HEK293 (cell line): ENCODE results near the gene WRAP73.

Experiments
- CTCF ChIA-PET: fragments of 350-600 bp; formaldehyde crosslinking; extraction: SDS; loops from one replicate; lab custom pipeline; 2021; ENCODE audit warnings: antibody characterized with exemption; lab: Yijun Ruan, JAX
- POLR2A ChIA-PET: fragments of 300-600 bp; formaldehyde crosslinking; extraction: SDS; loops from one replicate; lab custom pipeline; 2020; ENCODE audit warnings: antibody characterized with exemption, inconsistent platforms; lab: Yijun Ruan, JAX
- H3K27ac ChIP-seq: fragments of 200-500 bp; sonication (Bioruptor generic); 2 replicates; pipeline ENCODE4 v1.5.1; 2014; ENCODE audit warnings: low read depth, low read length, control low read depth, inconsistent platforms; ENCODE audit errors: extremely low read depth
- H3K36me3 ChIP-seq, 2 experiments: fragments of 200-500 bp in 1 of 2; sonication (Bioruptor generic) in 1 of 2; 1 replicate in 1 of 2; 2 replicates in 1 of 2; pipeline ENCODE4 v1.5.1; 2014 to 2017; ENCODE audit warnings: inconsistent platforms in 2 of 2, low read length in 2 of 2; ENCODE audit not compliant: control insufficient read depth in 2 of 2, insufficient read depth in 1 of 2
- H3K4me1 ChIP-seq: fragments of 200-500 bp; sonication (Bioruptor generic); 2 replicates; pipeline ENCODE4 v1.5.1; 2014; ENCODE audit warnings: mild to moderate bottlenecking, low read length, inconsistent platforms; ENCODE audit not compliant: control insufficient read depth, insufficient read depth
- H3K4me3 ChIP-seq: 2 replicates; pipeline ENCODE4 v1.5.1; 2011; ENCODE audit warnings: low read depth, mild to moderate bottlenecking, control low read depth, low read length, moderate library complexity
- H3K9me3 ChIP-seq: fragments of 200-500 bp; sonication (Bioruptor generic); 2 replicates; pipeline ENCODE4 v1.5.1; 2014; ENCODE audit warnings: low read depth, low read length, inconsistent platforms; ENCODE audit not compliant: control insufficient read depth, insufficient read depth
- GFI1B ChIP-seq: fragments of 450-650 bp; formaldehyde crosslinking; IDR thresholded peaks from 2 replicates; pipeline ENCODE4 v1.5.1; 2016; ENCODE audit warnings: missing biosample characterization, missing genetic modification characterization
- GLIS1 ChIP-seq: fragments of 450-650 bp; formaldehyde crosslinking; IDR thresholded peaks from 2 replicates; pipeline ENCODE4 v1.5.1; 2016; ENCODE audit warnings: missing biosample characterization, missing genetic modification characterization
- HOXC10 ChIP-seq: sonication (generic); formaldehyde crosslinking; IDR thresholded peaks from 2 replicates; pipeline ENCODE4 v1.8.1; 2023; ENCODE audit warnings: mild to moderate bottlenecking, missing genetic modification reagents
- SETDB1 ChIP-seq: IDR thresholded peaks from one replicate; pipeline ENCODE4 v1.6.1; 2017; ENCODE audit warnings: mild to moderate bottlenecking, low read length, moderate library complexity, mixed read lengths; ENCODE audit not compliant: insufficient read length
- SP2 ChIP-seq: fragments of 450-650 bp; formaldehyde crosslinking; IDR thresholded peaks from 2 replicates; pipeline ENCODE4 v1.5.1; 2016; ENCODE audit warnings: missing biosample characterization, missing genetic modification characterization
- ZBTB44 ChIP-seq: fragments of 450-650 bp; IDR thresholded peaks from 2 replicates; pipeline ENCODE4 v1.5.1; 2018; ENCODE audit warnings: missing biosample characterization, mild to moderate bottlenecking, missing genetic modification characterization
- ZBTB8A ChIP-seq: fragments of 450-650 bp; formaldehyde crosslinking; IDR thresholded peaks from 2 replicates; pipeline ENCODE4 v1.5.1; 2016; ENCODE audit warnings: missing biosample characterization, missing genetic modification characterization
- ZNF112 ChIP-seq: fragments of 450-650 bp; formaldehyde crosslinking; IDR thresholded peaks from 2 replicates; pipeline ENCODE4 v1.5.0; 2017; ENCODE audit warnings: missing biosample characterization, missing genetic modification characterization
- ZNF155 ChIP-seq: fragments of 450-650 bp; formaldehyde crosslinking; IDR thresholded peaks from 2 replicates; pipeline ENCODE4 v1.5.1; 2016; ENCODE audit warnings: missing biosample characterization, missing genetic modification characterization
- ZNF157 ChIP-seq: fragments of 450-650 bp; formaldehyde crosslinking; IDR thresholded peaks from 2 replicates; pipeline ENCODE4 v1.5.1; 2016; ENCODE audit warnings: missing biosample characterization, missing genetic modification characterization
- ZNF16 ChIP-seq: fragments of 450-650 bp; formaldehyde crosslinking; IDR thresholded peaks from 2 replicates; pipeline ENCODE4 v1.5.1; 2016; ENCODE audit warnings: low read depth, missing biosample characterization, missing genetic modification characterization
- ZNF416 ChIP-seq: fragments of 450-650 bp; formaldehyde crosslinking; IDR thresholded peaks from 2 replicates; pipeline ENCODE4 v1.5.1; 2016; ENCODE audit warnings: missing biosample characterization, missing genetic modification characterization
- ZNF548 ChIP-seq: fragments of 450-650 bp; formaldehyde crosslinking; IDR thresholded peaks from 2 replicates; pipeline ENCODE4 v1.5.1; 2016; ENCODE audit warnings: missing biosample characterization, missing genetic modification characterization
- ZNF624 ChIP-seq: fragments of 450-650 bp; formaldehyde crosslinking; IDR thresholded peaks from 2 replicates; pipeline ENCODE4 v1.5.1; 2017; ENCODE audit warnings: missing biosample characterization, missing genetic modification characterization
- ZNF629 ChIP-seq: fragments of 450-650 bp; formaldehyde crosslinking; IDR thresholded peaks from 2 replicates; pipeline ENCODE4 v1.5.1; 2017; ENCODE audit warnings: missing biosample characterization, missing genetic modification characterization
- TF ChIP-seq, protein P1 (sequence below): fragments of 450-650 bp; formaldehyde crosslinking; IDR thresholded peaks from 2 replicates; pipeline ENCODE4 v1.5.1; 2017; ENCODE audit warnings: missing biosample characterization, missing genetic modification characterization
- TF ChIP-seq, protein P2 (sequence below): fragments of 450-650 bp; formaldehyde crosslinking; conservative IDR thresholded peaks from 2 replicates; pipeline ENCODE4 v1.5.1; 2016; ENCODE audit warnings: low read depth, missing biosample characterization, missing genetic modification characterization

Gene WRAP73

GRCh38 chr1:3645666-3646355 lies 4.1 kb downstream of the WRAP73 start (continued):
- TF ChIP-seq ZNF112, result no peak
- no peak for TF ChIP-seq ZNF629 (tag by site-specific recombination)

GRCh38 chr1:3645247-3645646 lies 4.7 kb downstream of the WRAP73 start:
- no peaks in the 10 kb centered on the region for H3K9me3 ChIP-seq
- H3K36me3 ChIP-seq, result peaks cover 0 to 76% of the 10 kb centered on the region in 2 experiments; a peak in 2 of 3 replicates
- TF ChIP-seq SP2 (tag by site-specific recombination), result no peak
- TF ChIP-seq ZNF416 (tag by site-specific recombination), result no peak
- TF ChIP-seq ZNF155, result no peak
- no peak for TF ChIP-seq ZNF16
- H3K4me1 ChIP-seq, result no peaks in the 10 kb centered on the region
- POLR2A ChIA-PET, result no interaction called here
- H3K27ac ChIP-seq, result no peak overlapping the region
- no peak overlapping the region for H3K4me3 ChIP-seq
- CTCF ChIA-PET, result no interaction called here

DNA sequence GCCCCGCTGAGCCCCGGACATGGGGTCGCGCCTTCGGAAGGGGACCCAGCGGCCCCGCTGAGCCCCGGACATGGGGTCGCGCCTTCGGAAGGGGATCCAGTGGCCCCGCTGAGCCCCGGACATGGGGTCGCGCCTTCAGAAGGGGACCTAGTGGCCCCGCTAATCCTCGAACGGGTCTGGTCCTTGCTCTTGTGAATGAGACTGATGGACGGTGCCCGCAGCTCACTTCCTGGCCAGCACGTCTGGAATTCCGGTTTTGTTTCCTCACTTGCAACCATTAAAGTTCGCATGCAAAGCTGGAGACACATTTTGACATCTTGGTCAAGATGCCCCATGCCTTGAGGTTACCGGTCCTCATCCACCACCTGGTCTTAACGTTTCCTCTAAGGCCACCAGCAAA lies 5.6 kb downstream of the WRAP73 start:
- no peaks in the 10 kb centered on the region for H3K9me3 ChIP-seq
- TF ChIP-seq, protein P1, sequence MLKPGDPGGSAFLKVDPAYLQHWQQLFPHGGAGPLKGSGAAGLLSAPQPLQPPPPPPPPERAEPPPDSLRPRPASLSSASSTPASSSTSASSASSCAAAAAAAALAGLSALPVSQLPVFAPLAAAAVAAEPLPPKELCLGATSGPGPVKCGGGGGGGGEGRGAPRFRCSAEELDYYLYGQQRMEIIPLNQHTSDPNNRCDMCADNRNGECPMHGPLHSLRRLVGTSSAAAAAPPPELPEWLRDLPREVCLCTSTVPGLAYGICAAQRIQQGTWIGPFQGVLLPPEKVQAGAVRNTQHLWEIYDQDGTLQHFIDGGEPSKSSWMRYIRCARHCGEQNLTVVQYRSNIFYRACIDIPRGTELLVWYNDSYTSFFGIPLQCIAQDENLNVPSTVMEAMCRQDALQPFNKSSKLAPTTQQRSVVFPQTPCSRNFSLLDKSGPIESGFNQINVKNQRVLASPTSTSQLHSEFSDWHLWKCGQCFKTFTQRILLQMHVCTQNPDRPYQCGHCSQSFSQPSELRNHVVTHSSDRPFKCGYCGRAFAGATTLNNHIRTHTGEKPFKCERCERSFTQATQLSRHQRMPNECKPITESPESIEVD (tag by site-specific recombination), result no peak
- TF ChIP-seq GFI1B (tag by site-specific recombination) (no peak), SETDB1 (no peak), ZNF548 (tag by site-specific recombination) (no peak), ZNF624 (tag by site-specific recombination) (no peak), ZBTB44 (tag by site-specific recombination) (no peak), GLIS1 (tag by site-specific recombination) (no peak), ZNF112 (no peak), ZNF157 (no peak), ZBTB8A (tag by site-specific recombination) (no peak), HOXC10 (CRISPR knock-in tag) (no peak)
- TF ChIP-seq, protein P2, sequence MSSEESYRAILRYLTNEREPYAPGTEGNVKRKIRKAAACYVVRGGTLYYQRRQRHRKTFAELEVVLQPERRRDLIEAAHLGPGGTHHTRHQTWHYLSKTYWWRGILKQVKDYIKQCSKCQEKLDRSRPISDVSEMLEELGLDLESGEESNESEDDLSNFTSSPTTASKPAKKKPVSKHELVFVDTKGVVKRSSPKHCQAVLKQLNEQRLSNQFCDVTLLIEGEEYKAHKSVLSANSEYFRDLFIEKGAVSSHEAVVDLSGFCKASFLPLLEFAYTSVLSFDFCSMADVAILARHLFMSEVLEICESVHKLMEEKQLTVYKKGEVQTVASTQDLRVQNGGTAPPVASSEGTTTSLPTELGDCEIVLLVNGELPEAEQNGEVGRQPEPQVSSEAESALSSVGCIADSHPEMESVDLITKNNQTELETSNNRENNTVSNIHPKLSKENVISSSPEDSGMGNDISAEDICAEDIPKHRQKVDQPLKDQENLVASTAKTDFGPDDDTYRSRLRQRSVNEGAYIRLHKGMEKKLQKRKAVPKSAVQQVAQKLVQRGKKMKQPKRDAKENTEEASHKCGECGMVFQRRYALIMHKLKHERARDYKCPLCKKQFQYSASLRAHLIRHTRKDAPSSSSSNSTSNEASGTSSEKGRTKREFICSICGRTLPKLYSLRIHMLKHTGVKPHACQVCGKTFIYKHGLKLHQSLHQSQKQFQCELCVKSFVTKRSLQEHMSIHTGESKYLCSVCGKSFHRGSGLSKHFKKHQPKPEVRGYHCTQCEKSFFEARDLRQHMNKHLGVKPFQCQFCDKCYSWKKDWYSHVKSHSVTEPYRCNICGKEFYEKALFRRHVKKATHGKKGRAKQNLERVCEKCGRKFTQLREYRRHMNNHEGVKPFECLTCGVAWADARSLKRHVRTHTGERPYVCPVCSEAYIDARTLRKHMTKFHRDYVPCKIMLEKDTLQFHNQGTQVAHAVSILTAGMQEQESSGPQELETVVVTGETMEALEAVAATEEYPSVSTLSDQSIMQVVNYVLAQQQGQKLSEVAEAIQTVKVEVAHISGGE (tag by site-specific recombination), result no peak
- TF ChIP-seq, all 188 proteins: peak for 0
- H3K4me3 ChIP-seq, result no peak overlapping the region
- CTCF ChIA-PET, result no interaction called here
- no peaks in the 10 kb centered on the region for H3K4me1 ChIP-seq
- H3K36me3 ChIP-seq, result peaks cover 0 to 86% of the 10 kb centered on the region in 2 experiments; a peak in 2 of 3 replicates
- H3K27ac ChIP-seq, result no peak overlapping the region
- POLR2A ChIA-PET, result no interaction called here
